GM18858 (cell line): Measurements from ENCODE around the gene EPB41L4A.
"Not testable (repeated sequence)": the region's sequence is repeated elsewhere in the genome, so short reads cannot be mapped to it uniquely, and the experiment has no call there.

ENCODE experiments used
- ATAC-seq: cut with Tn5 transposase; IDR thresholded peaks from one replicate; pipeline ENCODE4 v1.9.1; 2021; ENCODE audit not compliant: unreplicated experiment

The EPB41L4A gene

DNA sequence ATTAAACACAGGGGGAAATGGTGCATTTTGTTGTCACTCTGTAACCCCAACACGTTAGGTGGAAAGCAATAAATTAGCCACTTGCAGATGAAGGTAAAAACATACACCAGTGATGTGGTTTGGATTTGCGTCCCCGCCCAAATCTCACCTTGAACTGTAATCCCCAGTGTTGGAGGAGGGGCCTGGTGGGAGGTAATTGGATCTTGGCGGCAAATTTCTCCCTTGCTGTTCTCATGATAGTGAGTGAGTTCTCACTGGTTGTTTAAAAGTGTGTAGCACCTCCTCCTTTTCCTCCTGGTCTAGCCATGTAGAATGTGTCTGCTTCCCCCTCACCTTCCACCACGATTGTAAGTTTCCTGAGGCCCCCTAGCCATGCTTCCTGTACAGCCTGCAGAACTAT, 17.2 kb downstream of the EPB41L4A start:
- ATAC-seq, result no peak

DNA sequence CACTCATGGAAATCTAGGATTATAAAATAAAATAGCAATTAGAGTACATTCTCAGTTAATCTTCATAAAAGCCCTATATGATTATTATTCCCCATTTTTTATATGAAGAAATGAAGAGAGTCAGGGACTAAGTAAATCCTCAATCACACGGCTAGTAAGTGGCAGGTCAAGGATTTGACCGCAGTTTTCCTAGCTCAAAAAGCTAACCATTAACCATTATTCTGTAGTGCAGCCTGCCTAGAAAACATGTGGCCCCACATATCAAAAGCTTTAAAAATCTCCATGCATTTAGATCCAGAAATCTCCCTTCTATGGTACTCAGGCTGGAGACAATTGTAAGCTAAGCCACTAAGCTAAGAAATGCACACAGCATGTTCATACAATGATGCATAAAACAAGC, 21.4 kb downstream of the EPB41L4A start:
- no peak for ATAC-seq

DNA sequence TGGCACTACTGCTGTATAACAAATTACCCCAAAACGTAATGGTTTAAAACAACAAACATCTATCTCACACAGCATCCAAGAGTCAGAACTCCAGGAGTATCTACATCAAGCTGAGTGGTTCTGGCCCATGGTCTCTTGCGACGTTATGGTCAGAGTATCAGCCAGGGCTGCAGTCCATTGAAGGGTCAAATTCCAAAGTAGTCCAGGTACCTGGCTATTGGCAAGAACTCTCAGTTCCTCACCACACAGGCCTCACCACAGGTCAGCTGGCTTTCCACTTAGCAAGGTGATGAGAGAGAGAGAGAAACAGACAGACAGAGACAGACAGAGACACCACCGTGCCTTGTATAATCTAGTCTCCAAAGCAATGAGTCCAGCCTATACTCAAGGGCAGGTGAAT, 22.6 kb downstream of the EPB41L4A start:
- no peak for ATAC-seq

DNA sequence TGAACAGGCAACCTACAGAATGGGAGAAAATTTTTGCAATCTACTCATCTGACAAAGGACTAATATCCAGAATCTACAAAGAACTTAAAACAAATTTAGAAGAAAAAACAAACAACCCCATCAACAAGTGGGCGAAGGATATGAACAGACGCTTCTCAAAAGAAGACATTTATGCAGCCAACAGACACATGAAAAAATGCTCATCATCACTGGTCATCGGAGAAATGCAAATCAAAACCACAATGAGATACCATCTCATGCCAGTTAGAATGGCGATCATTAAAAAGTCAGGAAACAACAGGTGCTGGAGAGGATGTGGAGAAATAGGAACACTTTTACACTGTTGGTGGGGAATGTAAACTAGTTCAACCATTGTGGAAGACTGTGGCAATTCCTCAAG, 23.8 kb downstream of the EPB41L4A start:
- not testable (repeated sequence) for ATAC-seq

DNA sequence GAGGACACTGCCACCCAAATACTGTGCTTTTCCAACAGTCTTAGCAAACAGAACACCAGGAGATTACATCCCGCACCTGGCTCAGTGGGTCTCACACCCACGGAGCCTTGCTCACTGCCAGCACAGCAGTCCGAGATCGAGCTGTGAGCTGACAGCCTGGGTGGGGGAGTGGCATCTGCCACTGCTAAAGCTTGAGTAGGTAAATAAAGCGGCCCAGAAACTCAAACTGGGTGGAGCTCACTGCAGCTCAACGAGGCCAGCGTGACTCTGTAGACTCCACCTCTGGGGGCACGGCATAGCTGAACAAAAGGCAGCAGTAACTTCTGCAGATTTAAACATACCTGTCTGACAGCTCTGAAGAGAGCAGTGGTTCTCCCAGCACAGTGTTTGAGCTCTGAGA, 28.8 kb downstream of the EPB41L4A start:
- ATAC-seq, result no peak

DNA sequence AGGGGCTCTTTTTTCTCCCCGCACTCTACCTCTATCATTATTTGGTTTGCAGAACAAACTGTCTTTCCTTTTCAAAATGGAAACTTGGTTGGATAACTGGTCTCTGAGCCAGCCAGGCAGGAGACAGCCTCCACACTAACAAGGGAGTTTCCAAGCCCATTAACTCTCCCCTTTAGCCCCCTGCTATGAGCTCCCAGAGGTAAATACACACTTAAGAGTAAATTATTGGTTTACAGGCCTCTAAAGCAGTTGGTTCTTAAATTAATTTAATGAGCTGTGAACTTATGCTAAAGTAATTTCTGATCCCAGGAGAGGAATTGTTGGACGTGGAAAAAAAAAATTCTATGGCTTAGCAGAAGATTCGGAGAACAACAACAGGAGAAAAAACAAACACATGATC, 30.3 kb downstream of the EPB41L4A start:
- no peak for ATAC-seq

DNA sequence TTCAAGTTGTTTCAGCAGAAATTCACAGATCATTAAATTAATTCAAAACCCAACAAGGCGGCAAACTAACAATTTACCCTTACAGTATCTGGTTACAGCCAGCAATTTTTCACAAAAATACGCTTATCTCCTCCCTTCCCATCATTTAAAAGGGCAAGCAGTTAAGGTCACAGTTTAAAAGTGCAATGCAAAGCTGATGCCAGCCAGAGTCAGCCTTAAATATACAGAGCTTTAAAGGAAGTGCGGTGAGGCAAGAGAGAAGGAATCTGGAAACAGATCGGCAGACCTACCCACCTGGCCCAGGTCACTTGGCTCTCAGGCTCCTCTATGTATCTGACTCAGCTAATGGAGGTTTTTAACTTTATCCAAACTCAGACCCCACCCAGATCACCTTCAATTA, 31.0 kb downstream of the EPB41L4A start:
- ATAC-seq, result no peak

DNA sequence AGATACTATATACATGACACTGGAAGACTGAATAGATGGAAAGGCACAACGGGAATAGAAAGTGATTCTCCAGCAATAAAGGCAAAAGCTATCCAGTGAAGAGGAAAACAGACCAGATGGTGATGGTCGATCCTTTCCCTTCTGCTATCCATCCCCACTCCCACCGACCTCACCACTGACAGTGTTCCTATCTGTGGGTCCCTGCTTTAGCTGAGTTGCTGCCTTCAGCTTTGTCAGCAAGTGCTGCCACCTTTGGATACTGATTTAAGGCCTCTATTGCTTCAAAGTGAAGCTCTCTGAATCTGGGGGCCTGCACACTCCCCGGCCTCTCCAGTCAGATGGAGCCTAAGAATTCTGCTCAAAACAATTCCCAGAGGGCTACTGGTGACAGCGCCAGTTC, 32.3 kb downstream of the EPB41L4A start:
- no peak for ATAC-seq

DNA sequence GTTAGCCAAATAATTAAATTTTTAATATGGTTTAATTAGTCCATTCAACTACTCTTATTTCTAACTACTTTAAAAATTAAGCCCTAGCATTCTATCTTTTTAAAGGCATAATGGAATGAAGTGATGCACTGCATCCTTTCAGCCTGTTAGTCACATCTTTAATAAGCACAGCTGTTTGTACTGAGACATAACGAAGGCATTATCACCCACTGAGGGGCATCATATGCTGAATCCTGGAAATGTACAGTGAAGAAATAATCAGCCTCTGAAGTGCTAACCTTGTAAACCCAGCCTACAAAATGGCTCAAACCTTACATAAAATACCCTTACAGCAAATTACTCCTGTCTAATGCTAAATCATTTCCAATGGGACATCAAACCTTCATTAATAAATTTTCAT, 33.1 kb downstream of the EPB41L4A start:
- no peak for ATAC-seq

DNA sequence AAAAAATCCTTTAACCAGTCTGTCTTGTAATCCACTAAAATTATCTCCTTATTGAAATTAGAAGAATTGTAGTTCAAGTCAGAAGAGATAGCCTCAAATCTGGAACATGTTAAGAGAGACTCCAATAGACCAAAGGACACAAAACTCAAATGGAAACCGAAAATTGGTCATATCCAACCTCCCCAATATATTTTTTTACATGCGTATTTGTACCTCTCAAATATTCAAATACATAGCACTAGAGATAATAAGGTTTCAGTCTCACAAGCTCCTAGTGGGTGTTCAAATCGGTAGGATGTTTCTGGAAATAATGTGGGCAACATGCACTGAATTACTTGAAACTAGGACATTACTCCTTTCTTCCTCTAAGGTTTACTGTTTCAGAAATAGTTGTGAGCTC, 33.5 kb downstream of the EPB41L4A start:
- no peak for ATAC-seq

DNA sequence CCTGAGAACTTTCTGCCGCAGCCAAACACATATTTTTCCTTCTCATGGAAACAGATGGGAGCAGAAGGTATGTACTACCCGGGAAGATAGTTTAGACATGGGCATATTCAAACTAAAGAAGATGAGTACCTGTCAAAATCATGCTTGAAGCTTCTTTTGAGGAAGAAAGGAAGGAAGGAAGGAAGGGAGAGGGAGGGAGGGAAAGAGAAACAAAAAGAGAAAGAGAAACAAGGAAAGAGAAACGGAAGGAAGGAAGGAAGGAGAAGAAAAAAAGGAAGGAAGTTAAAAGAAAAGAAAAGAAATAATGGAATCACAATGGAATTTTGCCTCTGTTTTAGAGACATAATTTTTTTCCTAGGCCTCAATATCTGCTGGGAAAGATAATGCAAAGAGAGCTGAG, 34.6 kb downstream of the EPB41L4A start:
- ATAC-seq, result no peak

DNA sequence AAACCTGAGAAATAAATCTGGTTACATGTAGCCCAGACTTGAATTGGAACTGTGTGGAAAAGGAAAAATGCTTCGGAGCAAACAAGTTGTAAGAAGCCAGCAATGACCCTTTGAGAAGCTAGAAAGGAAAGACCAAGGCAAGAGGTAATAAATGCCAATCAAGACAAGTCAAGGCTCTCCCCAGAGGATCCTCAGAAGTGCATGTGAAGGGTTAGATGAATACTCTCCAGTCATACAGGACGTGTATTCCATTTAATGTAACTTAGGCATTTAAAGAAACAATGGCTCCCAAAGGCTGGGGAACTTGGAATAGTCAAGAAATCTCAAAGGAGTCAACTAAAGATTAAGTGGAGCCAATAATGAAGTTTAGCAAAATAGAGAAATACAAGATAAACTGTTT, 36.2 kb downstream of the EPB41L4A start:
- no peak for ATAC-seq

DNA sequence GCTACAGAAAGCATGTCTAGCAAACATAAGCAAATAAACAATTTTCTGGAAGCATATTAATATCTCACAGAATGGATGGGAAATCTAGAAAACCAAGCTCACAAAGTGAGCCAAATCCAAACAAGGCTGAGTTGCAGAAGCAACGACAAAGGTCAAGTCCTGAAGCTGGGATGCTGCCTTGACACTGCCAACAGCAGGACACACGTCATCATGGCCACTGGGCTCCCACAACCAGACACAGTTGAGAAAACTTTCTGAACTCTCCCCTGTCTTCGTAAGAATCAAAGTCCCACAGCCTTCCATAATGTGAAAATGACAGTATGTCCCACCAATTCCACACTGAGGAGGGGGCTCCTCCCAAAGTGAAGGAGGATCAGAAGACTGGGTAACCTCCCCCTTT, 37.6 kb downstream of the EPB41L4A start:
- no peak for ATAC-seq

DNA sequence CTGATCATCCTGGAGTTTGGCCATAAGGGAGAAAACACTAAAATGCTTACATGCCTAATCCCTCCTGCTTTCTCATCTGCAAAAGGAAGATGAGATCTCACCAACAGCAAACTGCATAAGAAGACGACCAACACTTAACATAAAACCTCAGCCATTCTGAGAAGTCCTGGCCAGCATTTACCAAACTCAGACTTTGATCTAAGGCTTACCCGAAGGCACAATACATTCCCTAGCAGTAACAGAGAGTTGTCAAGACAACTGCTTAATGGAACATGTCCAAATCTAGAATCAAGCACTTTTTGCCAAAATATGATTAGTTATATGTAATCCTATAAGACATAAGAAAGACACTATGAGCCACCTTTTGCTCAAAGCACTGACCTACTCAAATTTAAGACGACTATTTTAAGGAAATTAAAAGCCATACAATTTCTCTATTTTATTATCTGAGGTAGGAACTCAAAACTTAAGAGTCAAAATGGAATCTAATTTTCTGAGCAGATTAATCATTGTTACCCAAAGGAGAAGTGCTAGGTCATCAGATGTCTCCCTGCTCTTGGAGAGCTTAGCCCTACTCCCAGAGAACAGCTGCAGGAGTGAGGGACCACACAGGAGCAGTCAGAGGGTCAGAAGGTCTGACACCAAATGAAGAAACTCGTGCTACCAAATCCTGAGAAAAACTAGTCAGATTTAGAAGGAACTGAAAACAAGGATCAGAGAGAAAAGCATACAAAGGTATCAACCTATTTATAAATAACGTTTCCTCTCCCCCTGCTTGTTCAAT, 39.3 kb downstream of the EPB41L4A start:
- ATAC-seq, result no peak

DNA sequence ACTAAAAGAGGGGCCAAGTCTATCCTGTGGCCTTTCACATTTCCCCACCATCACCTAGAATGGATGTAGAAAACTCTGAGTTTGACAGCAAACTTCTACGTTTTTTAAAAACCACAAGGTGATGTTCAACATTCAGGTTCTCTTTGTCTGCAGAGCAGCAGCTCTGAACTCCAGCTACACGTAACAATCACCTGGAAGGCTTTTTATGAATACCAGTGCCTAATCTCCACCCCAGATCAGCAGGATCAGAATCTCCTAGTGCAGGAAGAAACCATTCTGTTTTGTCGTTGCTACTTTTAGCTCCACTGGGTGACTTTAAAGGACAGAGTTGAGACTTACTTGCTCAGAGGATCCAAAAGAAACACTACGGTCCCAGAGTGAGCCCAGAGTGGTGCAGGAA, 44.3 kb downstream of the EPB41L4A start:
- no peak for ATAC-seq

DNA sequence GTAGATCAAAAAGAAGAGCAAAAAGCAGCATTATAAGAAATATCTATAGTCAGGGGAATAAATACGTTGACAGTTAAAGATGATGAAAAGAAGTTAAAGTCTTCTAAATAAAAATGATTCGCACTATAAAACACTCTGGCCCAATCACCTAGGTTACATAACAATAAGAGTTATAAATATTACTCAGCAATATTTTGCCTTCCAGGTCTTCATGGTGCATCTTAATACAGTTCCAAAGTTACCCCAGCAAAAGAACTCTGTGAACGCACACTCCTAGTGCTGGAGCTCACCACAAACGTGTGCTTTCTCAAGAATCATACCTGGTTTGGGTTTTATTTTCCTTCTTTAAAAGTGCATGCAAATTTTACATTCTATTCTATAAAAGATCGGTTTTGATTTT, 44.7 kb downstream of the EPB41L4A start:
- ATAC-seq, result no peak

DNA sequence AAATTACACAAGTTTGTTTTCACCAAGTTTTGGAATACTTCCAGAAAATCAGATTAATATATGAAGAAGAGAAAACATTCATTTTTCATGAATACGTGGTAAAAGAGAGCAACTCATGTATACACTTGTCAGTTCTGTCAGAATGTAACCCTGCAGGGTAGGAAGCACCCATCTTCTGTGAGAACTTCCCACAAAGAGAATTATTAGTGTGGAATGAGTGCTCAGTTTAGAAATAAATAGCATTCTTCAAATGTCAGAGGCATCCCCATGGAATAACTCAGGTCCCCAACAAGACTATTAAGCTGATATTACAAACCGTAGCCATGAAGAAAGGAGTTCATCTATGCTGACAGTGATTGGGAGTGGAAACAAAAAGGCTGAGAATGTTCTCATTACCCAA, 45.2 kb downstream of the EPB41L4A start:
- ATAC-seq, result no peak

DNA sequence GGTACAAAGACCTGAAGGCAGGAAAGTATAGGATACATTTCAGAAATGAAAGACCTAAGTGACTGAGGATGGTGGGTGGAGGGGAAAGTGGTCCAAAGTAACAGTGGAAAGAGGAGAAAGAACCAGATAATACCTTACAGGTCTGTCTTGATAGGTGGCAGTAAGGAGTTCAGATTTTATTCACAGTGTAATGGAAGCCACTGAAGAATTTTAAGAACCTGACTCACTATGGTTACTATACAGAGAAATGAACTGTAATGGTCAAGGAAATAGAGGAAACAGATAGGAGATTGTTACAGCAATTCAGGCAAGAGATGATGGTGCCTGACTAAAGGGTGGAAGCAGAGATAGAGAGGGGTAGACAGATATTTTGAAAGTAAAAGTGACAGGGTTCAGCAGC, 46.5 kb downstream of the EPB41L4A start:
- ATAC-seq, result no peak

DNA sequence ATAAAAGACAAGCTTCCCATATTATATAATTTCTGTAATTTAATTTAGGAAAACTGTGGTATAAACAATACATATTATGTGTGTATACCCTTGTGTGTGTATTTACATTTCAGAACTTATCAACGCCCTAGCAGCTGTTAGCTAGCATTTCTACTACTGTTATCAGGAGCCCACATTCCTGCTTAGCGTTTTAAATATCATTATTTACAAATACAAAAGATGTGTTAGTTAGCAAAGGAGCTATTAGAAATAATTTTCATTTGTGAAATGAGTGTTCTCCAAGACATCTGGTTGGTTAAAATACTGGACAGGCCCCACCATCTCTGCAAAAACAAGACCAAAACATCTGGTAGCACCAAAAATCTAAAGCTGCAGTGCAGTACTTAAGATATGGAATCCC, 48.0 kb downstream of the EPB41L4A start:
- no peak for ATAC-seq

DNA sequence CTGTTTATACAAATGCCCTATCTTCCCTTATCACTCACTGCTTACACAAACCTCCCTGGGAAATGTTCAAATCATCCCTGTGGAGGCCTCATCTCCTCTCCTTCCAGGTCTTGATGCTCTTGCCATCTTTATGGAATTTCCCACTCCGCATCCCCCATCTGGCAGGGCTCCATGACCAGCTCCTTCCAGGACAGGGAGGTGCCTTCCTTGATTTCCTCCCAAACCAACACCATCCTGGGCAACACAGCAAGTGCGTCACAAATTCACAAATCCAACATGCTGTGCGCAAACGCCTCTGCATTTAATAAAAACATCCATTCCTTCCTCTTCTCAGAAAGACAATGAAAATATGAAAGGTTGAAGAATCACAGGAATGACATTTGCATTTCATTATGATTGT, 51.7 kb downstream of the EPB41L4A start:
- no peak for ATAC-seq

DNA sequence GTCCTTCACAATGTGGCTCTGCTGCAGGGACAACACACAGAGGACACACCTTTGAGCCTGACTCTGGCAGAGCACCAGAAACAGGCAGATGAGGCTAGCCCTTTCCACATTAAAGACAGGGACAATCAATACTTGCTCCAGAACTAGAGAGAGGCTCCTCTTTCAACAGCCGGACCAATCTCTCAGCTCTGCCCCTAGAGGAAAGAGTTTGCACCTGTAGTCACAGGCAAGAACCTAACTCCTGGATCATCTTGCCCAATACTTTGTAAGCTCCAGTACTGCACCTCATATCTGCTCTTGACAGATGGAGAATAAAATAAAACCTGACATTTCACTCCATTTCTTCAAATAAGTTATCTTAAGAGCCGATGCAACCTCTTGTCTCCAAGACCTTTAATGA, 52.1 kb downstream of the EPB41L4A start:
- ATAC-seq, result no peak

DNA sequence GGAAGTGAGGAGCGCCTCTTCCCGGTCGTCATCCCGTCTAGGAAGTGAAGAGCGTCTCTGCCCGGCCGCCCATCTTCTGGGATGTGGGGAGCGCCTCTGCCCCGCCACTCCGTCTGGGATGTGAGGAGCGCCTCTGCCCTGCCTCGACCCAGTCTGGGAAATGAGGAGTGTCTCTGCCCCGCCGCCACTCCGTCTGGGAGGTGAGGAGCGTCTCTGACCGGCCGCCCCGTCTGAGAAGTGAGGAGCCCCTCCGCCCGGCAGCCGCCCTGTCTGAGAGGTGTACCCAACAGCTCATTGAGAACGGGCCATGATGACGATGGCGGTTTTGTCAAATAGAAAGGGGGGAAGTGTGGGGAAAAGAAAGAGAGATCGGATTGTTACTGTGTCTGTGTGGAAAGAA, 58.3 kb downstream of the EPB41L4A start:
- ATAC-seq, result not testable (repeated sequence)

DNA sequence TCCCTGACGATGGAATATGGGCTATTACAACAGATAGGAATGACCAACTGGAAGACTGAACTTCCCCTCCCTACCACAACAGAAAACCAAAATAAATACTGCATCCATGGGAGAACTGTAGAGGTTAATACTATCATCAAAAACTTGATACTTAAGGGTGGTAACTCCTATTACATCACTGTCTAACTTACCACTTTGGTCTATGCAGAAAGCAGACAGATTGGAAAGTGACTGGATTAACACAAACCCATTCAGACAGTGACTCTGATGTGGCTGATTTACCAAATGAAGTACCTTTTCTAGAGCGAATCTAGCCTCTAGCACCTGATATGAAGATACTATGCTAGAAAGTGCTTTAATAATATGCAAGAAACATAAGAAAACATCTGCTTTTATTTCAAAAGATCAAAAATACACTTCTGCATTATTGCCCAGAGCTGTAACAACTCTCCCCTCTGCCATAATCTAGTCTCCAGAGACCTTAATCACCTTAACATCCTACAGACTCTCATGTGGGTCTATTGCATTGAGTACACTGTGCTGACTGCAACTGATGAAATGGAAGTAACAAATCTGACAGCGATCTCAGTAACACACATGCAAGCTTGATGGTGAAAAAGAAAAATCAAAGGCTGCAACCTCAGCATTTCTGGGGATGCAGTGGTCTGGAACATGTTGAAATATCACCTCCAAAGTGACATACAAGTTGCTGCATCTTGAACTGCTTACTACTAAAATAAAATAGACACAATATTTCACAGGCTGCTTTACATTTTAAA, 62.7 kb downstream of the EPB41L4A start:
- ATAC-seq, result no peak
